Measurements from ENCODE around the gene MAP2K1.
"Not testable (repeated sequence)": the region's sequence is repeated elsewhere in the genome, so short reads cannot be mapped to it uniquely, and the experiment has no call there.

MAP2K1 gene

DNA sequence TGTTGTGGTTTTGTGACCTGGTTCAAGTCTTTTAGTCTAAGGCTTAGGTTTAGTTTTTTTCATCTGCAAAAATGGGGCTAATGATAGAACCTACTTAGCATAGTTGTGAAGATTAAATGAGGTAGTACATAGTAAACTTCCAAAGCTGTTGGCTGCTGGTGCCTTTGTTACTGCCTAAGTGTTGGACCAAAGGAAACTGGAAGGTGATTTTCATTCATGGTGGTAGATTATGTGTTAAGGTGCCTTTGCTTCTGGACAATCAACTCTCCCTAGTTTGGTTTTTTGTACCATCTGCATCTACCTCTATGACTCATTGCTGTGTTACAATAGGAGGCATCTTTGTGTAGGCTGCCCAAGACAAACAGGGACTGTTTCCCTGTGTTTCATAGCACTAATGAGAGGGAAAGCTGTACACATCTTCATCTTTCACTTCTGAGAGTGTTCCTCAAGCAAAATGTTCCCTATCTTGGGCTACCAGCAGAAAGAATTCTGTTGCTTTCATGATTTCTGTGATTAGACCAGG, 3.2 kb downstream of the MAP2K1 start:
- no peaks in the 10 kb centered on the region for H3K27me3 ChIP-seq (ENCODE audit: insufficient read depth, low read length)
- H2AK5ac ChIP-seq (ENCODE audit: low read length), result no peak overlapping the region
- no peak for DNase-seq
- no peak overlapping the region for H4K12ac ChIP-seq (ENCODE audit: low read depth, low read length)
- no peak overlapping the region for H2BK120ac ChIP-seq (ENCODE audit: insufficient read depth, low read length, poor library complexity)
- H2BK12ac ChIP-seq (ENCODE audit: low read length), result no peak overlapping the region
- no peak overlapping the region for H3K27ac ChIP-seq (ENCODE audit: low read depth, low read length)
- H4K8ac ChIP-seq (ENCODE audit: low read depth, low read length), result no peak overlapping the region
- no peak overlapping the region for H3K4me3 ChIP-seq (ENCODE audit: low read depth, low read length)
- H2BK5ac ChIP-seq (ENCODE audit: low read depth, low read length, poor library complexity), result no peak overlapping the region
- H4K91ac ChIP-seq (ENCODE audit: low read depth, low read length), result no peak overlapping the region
- peak overlapping the region; percentile 43 for H3K4ac ChIP-seq (ENCODE audit: low read depth, low read length)
- H3K23ac ChIP-seq (ENCODE audit: low read length), result no peak overlapping the region
- H3K36me3 ChIP-seq (ENCODE audit: control insufficient read depth in 1 of 2, insufficient read depth in 2 of 2, low read length in 2 of 2), result no peaks in the 10 kb centered on the region
- H3K18ac ChIP-seq (ENCODE audit: low read length), result no peak overlapping the region
- H3K79me2 ChIP-seq (ENCODE audit: control insufficient read depth, insufficient read depth, low read length, poor library complexity), result peaks cover 16% of the 10 kb centered on the region
- peaks cover 2 to 12% of the 10 kb centered on the region in 2 experiments for H3K4me1 ChIP-seq (ENCODE audit: control insufficient read depth in 1 of 2, insufficient read depth in 2 of 2, low read length in 2 of 2)
- no peak overlapping the region for H3K9ac ChIP-seq (ENCODE audit: low read length)
- no peak overlapping the region for H3K14ac ChIP-seq (ENCODE audit: low read length)
- H2AFZ ChIP-seq (ENCODE audit: insufficient read depth, low read length, poor library complexity), result no peak overlapping the region
- no peak overlapping the region for H3K4me2 ChIP-seq (ENCODE audit: low read length)
- H3K79me1 ChIP-seq (ENCODE audit: low read length), result peaks cover 8% of the 10 kb centered on the region
- no peaks in the 10 kb centered on the region for H3K9me3 ChIP-seq (ENCODE audit: insufficient read depth, low read depth, low read length)

DNA sequence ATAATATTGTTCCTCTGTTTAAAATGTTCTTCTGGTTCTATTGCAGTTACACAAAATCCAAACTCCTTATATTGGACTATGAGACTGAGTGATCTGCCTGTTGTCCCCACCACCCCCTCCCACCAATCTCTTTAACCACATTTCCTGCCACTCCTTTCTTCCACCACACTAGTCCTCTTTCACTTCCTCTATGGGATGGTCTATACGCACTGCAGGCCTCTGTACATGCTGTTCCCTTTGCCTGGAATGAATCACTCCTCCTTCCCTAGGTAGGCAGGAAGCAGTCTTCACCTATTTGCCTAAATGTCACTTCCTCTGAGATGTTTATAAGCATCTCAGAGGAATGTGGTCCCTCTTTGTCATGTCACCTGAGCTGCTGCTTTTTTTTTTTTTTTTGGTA, 4.0 kb downstream of the MAP2K1 start:
- Histone ChIP-seq H3K27me3 (ENCODE audit: insufficient read depth, low read length) (no peaks in the 10 kb centered on the region), H3K23ac (ENCODE audit: low read length) (no peak overlapping the region), H2BK120ac (ENCODE audit: insufficient read depth, low read length, poor library complexity) (no peak overlapping the region), H2AK5ac (ENCODE audit: low read length) (no peak overlapping the region), H4K91ac (ENCODE audit: low read depth, low read length) (no peak overlapping the region), H4K8ac (ENCODE audit: low read depth, low read length) (no peak overlapping the region), H4K12ac (ENCODE audit: low read depth, low read length) (no peak overlapping the region), H3K18ac (ENCODE audit: low read length) (no peak overlapping the region), H3K9ac (ENCODE audit: low read length) (no peak overlapping the region), H3K4me1 (ENCODE audit: control insufficient read depth in 1 of 2, insufficient read depth in 2 of 2, low read length in 2 of 2) (peaks cover 2 to 12% of the 10 kb centered on the region in 2 experiments), H3K79me1 (ENCODE audit: low read length) (peaks cover 8% of the 10 kb centered on the region), H3K4me2 (ENCODE audit: low read length) (no peak overlapping the region), H2BK5ac (ENCODE audit: low read depth, low read length, poor library complexity) (no peak overlapping the region), H3K27ac (ENCODE audit: low read depth, low read length) (no peak overlapping the region), H3K79me2 (ENCODE audit: control insufficient read depth, insufficient read depth, low read length, poor library complexity) (peaks cover 16% of the 10 kb centered on the region), H3K9me3 (ENCODE audit: insufficient read depth, low read depth, low read length) (no peaks in the 10 kb centered on the region), H2BK12ac (ENCODE audit: low read length) (no peak overlapping the region), H3K36me3 (ENCODE audit: control insufficient read depth in 1 of 2, insufficient read depth in 2 of 2, low read length in 2 of 2) (peaks cover 0 to 2% of the 10 kb centered on the region in 2 experiments), H3K4ac (ENCODE audit: low read depth, low read length) (peak overlapping the region; percentile 29), H2AFZ (ENCODE audit: insufficient read depth, low read length, poor library complexity) (no peak overlapping the region), H3K14ac (ENCODE audit: low read length) (no peak overlapping the region), H3K4me3 (ENCODE audit: low read depth, low read length) (no peak overlapping the region)
- no CpG with 5 or more reads among the region's 1 CpG for WGBS (ENCODE audit: extremely low coverage, insufficient coverage, insufficient read length)
- peak in 1 of 2 donors; percentile 9 for DNase-seq

DNA sequence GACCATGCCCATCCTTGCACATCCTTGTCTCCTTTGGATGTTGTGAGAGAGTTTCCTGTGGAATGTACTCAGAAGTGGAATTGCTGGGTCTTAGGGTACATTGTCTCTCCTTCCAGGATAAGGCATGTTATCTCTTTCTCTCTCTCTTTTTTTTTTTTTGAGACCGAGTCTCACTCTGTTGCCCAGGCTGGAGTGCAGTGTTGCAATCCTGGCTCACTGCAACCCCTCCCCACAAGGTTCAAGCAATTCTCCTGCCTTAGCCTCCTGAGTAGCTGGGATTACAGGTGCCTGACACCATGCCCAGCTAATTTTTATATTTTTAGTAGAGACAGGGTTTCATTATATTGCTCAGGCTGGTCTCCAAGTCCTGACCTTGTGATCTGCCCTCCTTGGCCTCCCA, 6.3 kb downstream of the MAP2K1 start:
- H3K27ac ChIP-seq (ENCODE audit: low read depth, low read length); DNase-seq; H3K4me2 ChIP-seq (ENCODE audit: low read length); H3K23ac ChIP-seq (ENCODE audit: low read length); H3K79me2 ChIP-seq (ENCODE audit: control insufficient read depth, insufficient read depth, low read length, poor library complexity); H3K4me1 ChIP-seq (ENCODE audit: control insufficient read depth in 1 of 2, insufficient read depth in 2 of 2, low read length in 2 of 2); H3K4me3 ChIP-seq (ENCODE audit: low read depth, low read length); H3K27me3 ChIP-seq (ENCODE audit: insufficient read depth, low read length); H3K18ac ChIP-seq (ENCODE audit: low read length); H2BK120ac ChIP-seq (ENCODE audit: insufficient read depth, low read length, poor library complexity); H3K9me3 ChIP-seq (ENCODE audit: insufficient read depth, low read depth, low read length); H2AFZ ChIP-seq (ENCODE audit: insufficient read depth, low read length, poor library complexity); H4K91ac ChIP-seq (ENCODE audit: low read depth, low read length); H4K8ac ChIP-seq (ENCODE audit: low read depth, low read length); H3K79me1 ChIP-seq (ENCODE audit: low read length); H2BK12ac ChIP-seq (ENCODE audit: low read length); H2BK5ac ChIP-seq (ENCODE audit: low read depth, low read length, poor library complexity); H3K36me3 ChIP-seq (ENCODE audit: control insufficient read depth in 1 of 2, insufficient read depth in 2 of 2, low read length in 2 of 2); H4K12ac ChIP-seq (ENCODE audit: low read depth, low read length); H2AK5ac ChIP-seq (ENCODE audit: low read length); H3K9ac ChIP-seq (ENCODE audit: low read length); H3K14ac ChIP-seq (ENCODE audit: low read length); H3K4ac ChIP-seq (ENCODE audit: low read depth, low read length): not testable (repeated sequence)
- no CpG with 5 or more reads among the region's 1 CpG for WGBS (ENCODE audit: extremely low coverage, insufficient coverage, insufficient read length)

DNA sequence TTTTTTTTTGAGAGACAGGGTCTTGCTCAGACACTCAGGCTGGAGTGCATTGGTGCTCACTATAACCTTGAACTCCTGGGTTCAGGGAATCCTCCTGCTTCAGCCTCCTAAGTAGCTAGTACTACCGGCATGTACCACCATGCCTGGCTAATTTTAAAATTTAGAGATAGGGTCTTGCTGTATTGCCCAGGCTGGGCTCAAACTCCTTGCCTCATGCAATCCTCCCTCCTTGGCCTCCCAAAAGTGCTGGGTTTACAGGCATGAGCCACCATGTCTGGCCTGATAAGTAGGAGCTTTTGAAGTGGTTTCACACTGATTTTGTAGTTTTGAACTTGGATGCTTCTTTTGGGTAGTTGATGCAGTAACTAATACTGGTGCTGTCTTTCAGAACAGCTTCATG, 7.8 kb downstream of the MAP2K1 start:
- Histone ChIP-seq H3K9me3 (ENCODE audit: insufficient read depth, low read depth, low read length) (no peaks in the 10 kb centered on the region), H3K27ac (ENCODE audit: low read depth, low read length) (no peak overlapping the region), H3K79me1 (ENCODE audit: low read length) (no peaks in the 10 kb centered on the region), H2BK120ac (ENCODE audit: insufficient read depth, low read length, poor library complexity) (no peak overlapping the region), H2AK5ac (ENCODE audit: low read length) (no peak overlapping the region), H3K14ac (ENCODE audit: low read length) (no peak overlapping the region), H4K8ac (ENCODE audit: low read depth, low read length) (no peak overlapping the region), H4K91ac (ENCODE audit: low read depth, low read length) (no peak overlapping the region), H3K79me2 (ENCODE audit: control insufficient read depth, insufficient read depth, low read length, poor library complexity) (peaks cover 5% of the 10 kb centered on the region), H3K4ac (ENCODE audit: low read depth, low read length) (peak overlapping the region; percentile 81), H2AFZ (ENCODE audit: insufficient read depth, low read length, poor library complexity) (no peak overlapping the region), H3K4me3 (ENCODE audit: low read depth, low read length) (no peak overlapping the region), H3K36me3 (ENCODE audit: control insufficient read depth in 1 of 2, insufficient read depth in 2 of 2, low read length in 2 of 2) (peaks cover 2 to 12% of the 10 kb centered on the region in 2 experiments), H4K12ac (ENCODE audit: low read depth, low read length) (no peak overlapping the region), H2BK5ac (ENCODE audit: low read depth, low read length, poor library complexity) (no peak overlapping the region), H2BK12ac (ENCODE audit: low read length) (no peak overlapping the region), H3K9ac (ENCODE audit: low read length) (no peak overlapping the region), H3K4me1 (ENCODE audit: control insufficient read depth in 1 of 2, insufficient read depth in 2 of 2, low read length in 2 of 2) (peaks cover 0 to 5% of the 10 kb centered on the region in 2 experiments), H3K18ac (ENCODE audit: low read length) (no peak overlapping the region), H3K23ac (ENCODE audit: low read length) (no peak overlapping the region), H3K27me3 (ENCODE audit: insufficient read depth, low read length) (no peaks in the 10 kb centered on the region), H3K4me2 (ENCODE audit: low read length) (no peak overlapping the region)
- no peak for DNase-seq
- WGBS (ENCODE audit: extremely low coverage, insufficient coverage, insufficient read length), result no CpG with 5 or more reads among the region's 1 CpG
